C4-2B (cell line): ENCODE results near the gene TNNT3.

Source experiments
- ZFX ChIP-seq: fragments of 450-650 bp; IDR thresholded peaks from 2 replicates; pipeline ENCODE4 v1.6.1; 2017
- TF ChIP-seq, protein P1 (sequence below): fragments of 450-650 bp; conservative IDR thresholded peaks from 2 replicates; pipeline ENCODE4 v1.5.1; 2017; ENCODE audit warnings: mild to moderate bottlenecking

DNA sequence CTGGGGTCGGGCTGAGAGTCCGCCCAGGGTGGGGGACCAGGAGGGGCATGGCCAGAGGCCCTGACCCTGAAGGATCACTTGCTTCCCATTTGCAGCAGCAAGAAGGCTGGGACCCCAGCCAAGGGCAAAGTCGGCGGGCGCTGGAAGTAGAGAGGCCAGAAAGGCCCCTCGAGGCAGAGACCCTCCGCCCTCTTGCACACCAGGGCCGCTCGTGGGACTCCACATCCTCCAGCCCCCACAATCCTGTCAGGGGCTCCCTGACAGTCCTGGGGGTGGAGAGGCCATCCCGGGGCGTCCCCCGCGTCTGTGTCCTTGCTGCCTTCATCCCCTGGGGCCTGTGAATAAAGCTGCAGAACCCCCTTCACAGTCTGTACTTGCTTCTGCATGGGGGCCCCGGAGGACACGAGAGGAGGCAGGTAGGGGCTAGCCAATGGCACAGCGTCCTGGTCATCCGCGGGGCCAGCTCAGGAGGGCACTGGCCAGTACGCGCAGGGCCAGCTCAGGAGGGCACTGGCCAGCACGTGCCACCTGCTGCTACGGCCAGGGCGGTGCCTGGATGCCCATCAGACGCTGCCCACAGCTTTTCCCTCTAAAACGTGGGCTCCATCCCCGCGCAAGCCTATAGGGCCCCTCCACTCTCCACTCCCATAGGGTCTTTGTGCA, 19.0 kb downstream of the TNNT3 start:
- TF ChIP-seq, protein P1, sequence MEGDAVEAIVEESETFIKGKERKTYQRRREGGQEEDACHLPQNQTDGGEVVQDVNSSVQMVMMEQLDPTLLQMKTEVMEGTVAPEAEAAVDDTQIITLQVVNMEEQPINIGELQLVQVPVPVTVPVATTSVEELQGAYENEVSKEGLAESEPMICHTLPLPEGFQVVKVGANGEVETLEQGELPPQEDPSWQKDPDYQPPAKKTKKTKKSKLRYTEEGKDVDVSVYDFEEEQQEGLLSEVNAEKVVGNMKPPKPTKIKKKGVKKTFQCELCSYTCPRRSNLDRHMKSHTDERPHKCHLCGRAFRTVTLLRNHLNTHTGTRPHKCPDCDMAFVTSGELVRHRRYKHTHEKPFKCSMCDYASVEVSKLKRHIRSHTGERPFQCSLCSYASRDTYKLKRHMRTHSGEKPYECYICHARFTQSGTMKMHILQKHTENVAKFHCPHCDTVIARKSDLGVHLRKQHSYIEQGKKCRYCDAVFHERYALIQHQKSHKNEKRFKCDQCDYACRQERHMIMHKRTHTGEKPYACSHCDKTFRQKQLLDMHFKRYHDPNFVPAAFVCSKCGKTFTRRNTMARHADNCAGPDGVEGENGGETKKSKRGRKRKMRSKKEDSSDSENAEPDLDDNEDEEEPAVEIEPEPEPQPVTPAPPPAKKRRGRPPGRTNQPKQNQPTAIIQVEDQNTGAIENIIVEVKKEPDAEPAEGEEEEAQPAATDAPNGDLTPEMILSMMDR = no peak
- TF ChIP-seq ZFX = no peak
